IPS DF 6.9 (cell line): ENCODE data around the gene VPS9D1.
A peak's percentile ranks its signal among the peaks of the same experiment; 100 is the strongest.
"Not testable (repeated sequence)": the region's sequence is repeated elsewhere in the genome, so short reads cannot be mapped to it uniquely, and the experiment has no call there.

Experiments used
- DNase-seq: peaks from one replicate; pipeline ENCODE4 v3.0.0-alpha.2; 2013; ENCODE audit warnings: low read depth, low spot score
- H3K27ac ChIP-seq: one replicate; pipeline ENCODE4 v1.5.1; 2013; ENCODE audit warnings: low read length, control low read depth
- H3K27me3 ChIP-seq: 2 replicates; pipeline ENCODE4 v1.6.1; 2013; ENCODE audit warnings: mild to moderate bottlenecking, low read length; ENCODE audit not compliant: control insufficient read depth, insufficient read depth
- H3K36me3 ChIP-seq: 2 replicates; pipeline ENCODE4 v1.6.1; 2013; ENCODE audit warnings: low read length; ENCODE audit not compliant: control insufficient read depth, insufficient read depth
- H3K4me1 ChIP-seq: 2 replicates; pipeline ENCODE4 v1.6.1; 2013; ENCODE audit warnings: low read length; ENCODE audit not compliant: control insufficient read depth, insufficient read depth
- H3K4me3 ChIP-seq: 2 replicates; pipeline ENCODE4 v1.5.1; 2013; ENCODE audit warnings: mild to moderate bottlenecking, low read length
- H3K9me3 ChIP-seq: 2 replicates; pipeline ENCODE4 v1.6.1; 2013; ENCODE audit warnings: low read length, inconsistent platforms; ENCODE audit not compliant: control insufficient read depth, insufficient read depth
- WGBS: extraction: QIAGEN DNeasy Blood & Tissue Kit; methylation state at CpG from one replicate; pipeline ENCODE4 v1.1.7; 2013; ENCODE audit warnings: mixed read lengths, missing lambda C conversion rate; ENCODE audit not compliant: insufficient read length, insufficient coverage; 5-methylcytosine and 5-hydroxymethylcytosine counted together

Gene VPS9D1

DNA sequence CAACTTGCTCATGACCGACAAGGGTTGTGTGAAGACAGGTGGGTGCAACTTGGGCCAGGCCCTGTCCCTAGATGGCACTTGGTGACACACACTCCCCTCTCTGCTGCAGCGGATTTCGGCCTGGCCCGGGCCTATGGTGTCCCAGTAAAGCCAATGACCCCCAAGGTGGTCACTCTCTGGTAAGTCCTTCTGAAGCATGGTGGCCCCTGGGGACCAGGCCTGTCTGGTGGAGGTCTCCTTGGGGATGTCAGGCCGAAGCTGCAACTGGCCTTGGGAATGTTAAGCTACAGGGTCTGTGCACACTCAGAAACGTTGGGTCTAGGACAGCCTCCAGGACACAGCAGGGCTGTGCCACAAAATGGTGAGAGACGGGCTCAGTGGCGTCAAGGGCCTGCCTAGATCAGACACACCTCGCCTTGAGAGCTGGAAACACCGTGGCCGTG lies 27.4 kb downstream of the VPS9D1 start:
- Histone ChIP-seq H3K9me3 (no peaks in the 10 kb centered on the region), H3K27ac (no peak overlapping the region), H3K4me1 (no peaks in the 10 kb centered on the region), H3K27me3 (no peaks in the 10 kb centered on the region), H3K36me3 (peaks cover 48% of the 10 kb centered on the region), H3K4me3 (no peak overlapping the region)
- DNase-seq = no peak
- WGBS = no CpG with 5 or more reads among the region's 11 CpGs

DNA sequence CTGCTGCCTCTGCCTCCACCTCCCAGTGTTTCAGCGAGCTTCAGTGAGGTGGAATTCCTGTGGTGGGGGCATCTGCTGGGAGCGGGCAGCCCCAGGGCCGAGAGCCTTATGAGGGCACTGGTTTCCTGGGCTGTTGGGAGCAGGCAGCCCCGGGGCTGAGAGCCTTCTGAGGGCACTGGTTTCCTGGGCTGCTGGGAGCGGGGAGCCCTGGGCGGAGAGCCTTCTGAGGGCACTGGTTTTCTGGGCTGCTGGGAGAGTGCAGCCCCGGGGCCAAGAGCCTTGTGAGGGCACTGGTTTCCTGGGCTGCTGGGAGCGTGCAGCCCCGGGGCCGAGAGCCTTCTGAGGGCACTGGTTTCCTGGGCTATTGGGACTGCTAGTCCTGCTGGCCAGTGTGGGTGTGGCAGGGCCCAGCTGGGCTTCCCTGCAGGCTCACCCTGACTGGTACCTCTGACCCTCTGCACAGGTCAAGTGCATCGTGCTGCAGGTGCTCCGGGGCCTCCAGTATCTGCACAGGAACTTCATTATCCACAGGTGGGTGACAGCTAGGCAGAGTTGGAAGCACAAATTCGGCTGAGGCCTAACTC lies 28.6 kb downstream of the VPS9D1 start:
- no CpG with 5 or more reads among the region's 13 CpGs for WGBS
- H3K27me3 ChIP-seq = no peaks in the 10 kb centered on the region
- H3K4me3 ChIP-seq = no peak overlapping the region
- H3K4me1 ChIP-seq = peaks cover 6% of the 10 kb centered on the region
- H3K36me3 ChIP-seq = peaks cover 42% of the 10 kb centered on the region
- DNase-seq = no peak
- no peak overlapping the region for H3K27ac ChIP-seq
- H3K9me3 ChIP-seq = no peaks in the 10 kb centered on the region

DNA sequence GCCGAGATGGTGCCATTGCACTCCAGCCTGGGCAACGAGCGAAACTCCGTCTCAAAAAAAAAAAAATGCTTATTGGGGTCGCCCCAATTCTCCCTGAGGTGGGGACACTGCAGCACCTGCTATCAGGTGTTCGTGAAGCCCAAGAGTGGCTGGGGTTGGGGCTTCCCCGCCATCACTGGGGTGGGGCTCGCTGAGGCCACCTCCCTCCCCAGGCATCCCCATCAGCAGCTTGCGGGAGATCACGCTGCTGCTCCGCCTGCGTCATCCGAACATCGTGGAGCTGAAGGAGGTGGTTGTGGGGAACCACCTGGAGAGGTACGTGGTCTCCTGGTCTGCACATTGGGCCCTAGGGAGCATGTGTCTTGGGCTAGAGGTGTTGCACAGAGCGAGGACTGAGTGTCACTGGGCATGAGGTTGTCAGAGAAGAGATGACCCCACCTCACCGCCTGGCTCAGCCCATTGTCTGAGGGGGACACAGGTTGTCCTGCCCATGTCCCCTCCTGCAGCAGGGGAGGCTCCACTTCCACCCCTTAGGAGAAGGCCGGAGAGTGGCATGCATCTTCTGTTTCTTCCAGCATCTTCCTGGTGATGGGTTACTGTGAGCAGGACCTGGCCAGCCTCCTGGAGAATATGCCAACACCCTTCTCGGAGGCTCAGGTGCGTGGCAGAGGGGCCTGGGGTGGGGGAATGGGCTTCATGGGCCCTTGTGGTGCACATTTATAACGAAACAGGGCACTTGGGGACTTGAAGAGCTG lies 29.3 kb downstream of the VPS9D1 start:
- Histone ChIP-seq H3K4me3 (no peak overlapping the region), H3K4me1 (peaks cover 7% of the 10 kb centered on the region), H3K27ac (no peak overlapping the region), H3K9me3 (no peaks in the 10 kb centered on the region), H3K36me3 (peaks cover 37% of the 10 kb centered on the region), H3K27me3 (no peaks in the 10 kb centered on the region)
- no peak for DNase-seq
- WGBS = no CpG with 5 or more reads among the region's 21 CpGs

DNA sequence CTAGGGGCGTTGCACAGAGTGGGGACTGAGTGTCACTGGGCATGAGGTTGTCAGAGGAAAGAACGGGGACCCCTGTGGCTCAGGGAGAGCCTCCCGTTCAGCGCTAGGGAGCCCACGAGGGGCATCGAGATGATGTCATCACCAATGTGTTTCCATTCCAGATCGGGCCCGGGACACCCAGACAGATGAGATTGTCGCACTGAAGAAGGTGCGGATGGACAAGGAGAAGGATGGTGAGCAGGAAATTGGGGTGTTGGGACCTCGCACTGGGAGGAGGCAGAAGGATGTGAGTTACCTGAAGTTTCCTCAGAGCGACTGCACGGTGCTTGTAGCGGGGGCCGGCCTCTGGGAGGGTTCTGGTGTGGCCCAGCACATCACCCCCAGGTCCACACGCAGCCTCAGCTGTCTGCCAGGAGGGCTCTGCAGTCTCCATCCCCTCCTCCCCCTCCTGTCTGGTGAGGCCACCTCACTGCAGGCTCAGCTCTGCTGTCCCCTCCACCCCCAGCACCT lies 30.3 kb downstream of the VPS9D1 start:
- no CpG with 5 or more reads among the region's 16 CpGs for WGBS
- no peak overlapping the region for H3K27ac ChIP-seq
- H3K4me3 ChIP-seq = no peak overlapping the region
- no peaks in the 10 kb centered on the region for H3K27me3 ChIP-seq
- H3K9me3 ChIP-seq = no peaks in the 10 kb centered on the region; the same call in 1 of the 2 replicates
- peaks cover 7% of the 10 kb centered on the region for H3K4me1 ChIP-seq
- no peak for DNase-seq
- peaks cover 34% of the 10 kb centered on the region for H3K36me3 ChIP-seq

DNA sequence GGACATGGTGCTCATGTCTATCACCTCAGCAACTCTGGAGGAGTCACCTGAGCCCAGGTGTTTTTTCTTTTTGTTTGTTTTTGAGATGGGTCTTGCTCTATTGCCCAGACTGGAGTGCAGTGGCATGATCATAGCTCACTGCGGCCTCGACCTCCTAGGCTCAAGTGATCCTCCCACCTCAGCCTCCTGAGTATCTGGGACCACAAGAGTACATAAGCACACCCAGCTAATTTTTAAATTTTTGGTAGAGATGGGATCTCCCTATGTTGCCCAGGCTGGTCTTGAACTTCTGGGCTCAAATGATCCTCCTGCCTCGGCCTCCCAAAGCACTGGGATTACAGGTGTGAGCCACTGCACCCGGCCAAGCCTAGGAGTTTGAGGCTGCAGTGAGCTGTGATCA lies 31.1 kb downstream of the VPS9D1 start:
- peaks cover 32% of the 10 kb centered on the region for H3K36me3 ChIP-seq
- not testable (repeated sequence) for DNase-seq, H3K4me3 ChIP-seq, H3K27me3 ChIP-seq, H3K27ac ChIP-seq, H3K9me3 ChIP-seq, H3K4me1 ChIP-seq
- no CpG with 5 or more reads among the region's 4 CpGs for WGBS

DNA sequence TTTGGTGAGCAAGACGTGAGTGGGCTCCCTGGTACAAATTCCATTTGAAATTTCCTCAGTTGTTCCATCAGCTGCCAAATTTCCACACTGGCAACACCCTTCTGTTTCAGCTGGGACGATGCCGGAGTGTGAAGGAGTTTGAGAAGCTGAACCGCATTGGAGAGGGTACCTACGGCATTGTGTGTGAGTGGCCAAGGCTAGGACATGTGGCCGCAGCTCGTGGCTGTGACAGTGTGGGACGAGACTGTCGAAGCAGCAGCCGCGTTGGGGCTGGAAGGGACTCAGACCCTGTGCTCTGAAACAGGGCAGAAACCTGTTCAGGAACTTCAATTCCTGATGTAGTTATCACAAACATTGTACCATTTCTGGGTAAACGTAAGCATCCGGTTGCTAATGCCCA lies 31.6 kb downstream of the VPS9D1 start:
- no peaks in the 10 kb centered on the region for H3K27me3 ChIP-seq
- whole genome bisulfite sequencing = no CpG with 5 or more reads among the region's 13 CpGs
- no peaks in the 10 kb centered on the region; the same call in 1 of the 2 replicates for H3K9me3 ChIP-seq
- no peak for DNase-seq
- no peak overlapping the region for H3K4me3 ChIP-seq
- H3K4me1 ChIP-seq = peaks cover 7% of the 10 kb centered on the region
- peaks cover 29% of the 10 kb centered on the region for H3K36me3 ChIP-seq
- H3K27ac ChIP-seq = no peak overlapping the region

DNA sequence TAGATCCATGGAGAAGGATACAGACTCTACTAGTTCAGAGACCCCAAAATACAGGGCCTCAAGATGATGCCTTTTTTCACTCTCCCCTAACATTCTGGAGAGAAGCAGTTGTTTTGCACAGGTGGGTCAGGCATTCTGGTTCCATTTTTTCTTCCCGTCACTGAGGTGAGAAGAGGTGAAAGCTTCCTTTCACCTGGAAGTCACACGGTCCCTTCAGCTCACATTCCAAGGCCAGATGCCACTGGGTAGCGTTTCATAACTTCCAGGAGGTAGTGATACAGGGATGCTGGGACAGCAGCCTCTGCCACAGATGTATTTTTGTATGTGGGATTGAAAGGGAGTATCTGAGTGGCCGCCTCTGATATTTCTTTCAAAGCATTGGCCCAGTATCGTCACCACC lies 32.3 kb downstream of the VPS9D1 start:
- no peak overlapping the region for H3K27ac ChIP-seq
- WGBS = no CpG with 5 or more reads among the region's 5 CpGs
- H3K36me3 ChIP-seq = peaks cover 23% of the 10 kb centered on the region
- H3K4me1 ChIP-seq = peaks cover 7% of the 10 kb centered on the region
- no peaks in the 10 kb centered on the region for H3K27me3 ChIP-seq
- no peak for DNase-seq
- no peaks in the 10 kb centered on the region; the same call in 1 of the 2 replicates for H3K9me3 ChIP-seq
- no peak overlapping the region for H3K4me3 ChIP-seq

DNA sequence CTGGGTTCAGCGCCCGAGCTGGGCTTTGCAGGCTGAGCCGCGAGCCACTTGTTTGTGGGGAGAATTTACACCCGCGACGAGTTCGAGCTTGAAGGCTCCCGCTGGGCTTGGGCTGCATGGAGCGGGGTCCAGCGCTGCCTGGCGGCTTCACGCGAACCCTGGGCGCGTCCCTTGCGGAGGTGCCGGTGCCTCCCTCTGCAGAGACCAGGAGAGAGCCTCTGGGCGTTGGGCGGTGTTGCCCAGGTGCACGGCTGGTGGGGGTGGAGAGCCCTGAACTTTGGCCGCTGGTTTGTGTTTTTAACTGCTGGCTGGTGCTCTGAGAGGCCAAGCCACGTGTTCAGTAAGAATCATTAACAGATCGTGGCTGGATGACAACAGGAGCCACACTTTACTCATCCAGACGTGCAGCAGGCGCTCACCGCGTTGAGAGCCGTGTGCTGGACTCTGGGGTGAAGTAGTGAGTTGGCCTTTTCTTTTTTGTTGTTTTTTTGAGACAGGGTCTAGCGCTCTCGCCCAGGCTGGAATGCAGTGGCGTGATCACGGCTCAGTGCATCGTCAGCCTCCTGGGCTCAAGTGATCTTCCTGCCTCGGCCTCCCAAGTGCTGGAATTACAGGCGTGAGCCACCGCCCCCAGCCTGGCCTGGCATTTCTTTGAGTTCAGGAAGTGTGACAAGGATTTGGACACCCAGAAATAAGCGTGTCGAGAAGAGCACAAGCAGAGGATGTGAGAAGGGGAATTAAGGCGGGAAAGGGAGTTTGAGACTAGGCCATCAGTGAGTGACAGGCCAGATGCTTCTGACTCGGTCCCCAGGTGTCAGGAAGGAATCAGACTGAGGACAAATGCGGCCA lies 33.4 kb downstream of the VPS9D1 start:
- WGBS = no CpG with 5 or more reads among the region's 42 CpGs
- no peak overlapping the region for H3K27ac ChIP-seq
- H3K9me3 ChIP-seq = no peaks in the 10 kb centered on the region; the same call in 1 of the 2 replicates
- H3K4me3 ChIP-seq = peak overlapping the region; percentile 85
- H3K27me3 ChIP-seq = no peaks in the 10 kb centered on the region
- H3K36me3 ChIP-seq = peaks cover 18% of the 10 kb centered on the region
- no peak for DNase-seq
- peaks cover 7% of the 10 kb centered on the region for H3K4me1 ChIP-seq

DNA sequence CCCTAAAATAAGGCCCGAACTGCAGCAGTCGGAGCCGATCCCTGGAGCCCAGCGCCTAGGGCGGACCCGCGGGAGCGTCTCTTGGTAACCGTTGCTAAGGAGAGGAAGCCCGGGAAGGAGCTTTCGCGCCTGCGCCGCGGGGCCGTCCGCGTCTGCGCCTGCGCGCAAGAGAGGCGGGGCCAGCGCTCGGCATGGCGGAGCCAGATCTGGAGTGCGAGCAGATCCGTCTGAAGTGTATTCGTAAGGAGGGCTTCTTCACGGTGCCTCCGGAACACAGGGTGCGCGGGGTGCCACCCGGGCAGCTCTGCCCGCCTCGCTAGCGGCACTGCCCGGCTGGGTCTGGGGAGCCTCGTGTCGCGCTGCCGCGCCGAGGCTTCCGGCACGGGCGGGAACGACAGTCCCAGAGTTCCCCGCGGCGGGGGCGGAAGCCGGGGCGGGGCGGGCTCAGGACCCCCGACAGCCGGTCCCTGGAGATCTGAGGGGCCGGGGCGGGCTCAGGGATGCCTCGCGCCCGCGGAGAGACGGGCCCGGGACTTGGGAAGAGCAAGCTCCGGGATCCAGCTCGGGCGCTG lies 34.1 kb downstream of the VPS9D1 start, which contains the start of gene CDK10:
Gene CDK10 (plus strand): TSS at position 170 of the 572 bp plus-strand sequence. CDS start 22 bp downstream, at position 192.
- peak; percentile 81 for DNase-seq
- Histone ChIP-seq H3K9me3 (no peaks in the 10 kb centered on the region; the same call in 1 of the 2 replicates), H3K27ac (no peak within 1 kb of the TSS), H3K4me3 (peak within 1 kb of the TSS; percentile 85), H3K36me3 (peaks cover 13% of the 10 kb centered on the region), H3K27me3 (no peaks in the 10 kb centered on the region), H3K4me1 (peaks cover 7% of the 10 kb centered on the region)
- no CpG with 5 or more reads among the region's 67 CpGs for WGBS

DNA sequence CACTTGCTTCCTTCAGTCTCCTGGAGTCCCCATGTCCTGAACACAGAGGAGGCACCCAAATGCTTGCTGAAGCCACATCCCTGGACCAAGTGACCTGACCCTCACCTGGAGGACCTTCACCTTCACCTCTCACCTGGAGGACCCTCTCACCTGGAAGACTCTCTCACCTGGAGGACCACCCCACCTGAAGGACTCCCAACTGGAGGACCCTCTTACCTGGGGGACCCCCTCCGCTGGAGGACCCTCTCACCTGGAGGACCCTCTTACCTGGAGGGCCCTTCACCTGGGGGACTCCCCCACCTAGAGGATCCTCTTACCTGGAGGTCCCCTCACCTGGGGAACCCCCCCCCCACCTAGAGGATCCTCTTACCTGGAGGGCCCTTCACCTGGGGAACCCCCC lies 34.8 kb downstream of the VPS9D1 start:
- no peak for DNase-seq
- Histone ChIP-seq H3K27ac (no peak overlapping the region), H3K9me3 (no peaks in the 10 kb centered on the region; the same call in 1 of the 2 replicates), H3K4me1 (peaks cover 7% of the 10 kb centered on the region), H3K27me3 (no peaks in the 10 kb centered on the region), H3K4me3 (no peak overlapping the region), H3K36me3 (peaks cover 8% of the 10 kb centered on the region)
- no CpG with 5 or more reads among the region's 1 CpG for WGBS
